ENCODE results near the gene OSBPL2.

Gene OSBPL2

DNA sequence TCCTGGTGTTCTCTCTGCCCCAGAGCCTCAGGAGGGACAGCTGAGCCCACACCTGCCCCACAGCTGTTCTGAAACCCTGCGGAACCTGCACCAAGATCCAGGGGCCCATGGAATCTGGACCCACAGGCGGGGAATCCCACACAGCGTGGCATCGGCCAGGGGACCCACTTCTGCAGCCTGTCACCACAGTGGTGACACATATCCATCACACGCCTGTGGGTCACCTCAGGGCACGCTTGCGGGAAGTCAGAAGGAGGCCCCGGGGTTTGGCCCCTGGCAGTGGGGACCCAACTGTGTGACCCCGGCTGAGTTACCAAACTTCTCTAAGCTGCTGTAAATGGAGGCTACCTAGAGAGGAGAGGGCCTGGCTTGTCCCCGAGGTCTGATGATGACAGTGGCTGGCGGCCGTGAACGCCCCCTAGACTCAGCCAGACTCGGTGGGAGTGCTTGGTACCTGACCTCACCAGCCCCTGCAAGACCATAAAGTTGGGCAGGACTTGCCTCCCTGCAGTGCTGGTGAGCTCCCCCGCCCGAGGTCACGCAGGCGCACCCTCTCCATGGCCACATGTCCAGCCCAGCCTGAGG is 16.0 kb upstream of the OSBPL2 start:
- Histone ChIP-seq H3K36me3 (ENCODE audit: control insufficient read depth, insufficient read depth, low read length) (no peaks in the 10 kb centered on the region), H3K4me3 (replicated peaks; ENCODE audit: low read depth, low read length) (no peak overlapping the region), H3K27me3 (replicated peaks; ENCODE audit: control insufficient read depth, insufficient read depth, low read length) (no peaks in the 10 kb centered on the region; the same call in 1 of the 2 replicates)
- TF ChIP-seq, protein P1, sequence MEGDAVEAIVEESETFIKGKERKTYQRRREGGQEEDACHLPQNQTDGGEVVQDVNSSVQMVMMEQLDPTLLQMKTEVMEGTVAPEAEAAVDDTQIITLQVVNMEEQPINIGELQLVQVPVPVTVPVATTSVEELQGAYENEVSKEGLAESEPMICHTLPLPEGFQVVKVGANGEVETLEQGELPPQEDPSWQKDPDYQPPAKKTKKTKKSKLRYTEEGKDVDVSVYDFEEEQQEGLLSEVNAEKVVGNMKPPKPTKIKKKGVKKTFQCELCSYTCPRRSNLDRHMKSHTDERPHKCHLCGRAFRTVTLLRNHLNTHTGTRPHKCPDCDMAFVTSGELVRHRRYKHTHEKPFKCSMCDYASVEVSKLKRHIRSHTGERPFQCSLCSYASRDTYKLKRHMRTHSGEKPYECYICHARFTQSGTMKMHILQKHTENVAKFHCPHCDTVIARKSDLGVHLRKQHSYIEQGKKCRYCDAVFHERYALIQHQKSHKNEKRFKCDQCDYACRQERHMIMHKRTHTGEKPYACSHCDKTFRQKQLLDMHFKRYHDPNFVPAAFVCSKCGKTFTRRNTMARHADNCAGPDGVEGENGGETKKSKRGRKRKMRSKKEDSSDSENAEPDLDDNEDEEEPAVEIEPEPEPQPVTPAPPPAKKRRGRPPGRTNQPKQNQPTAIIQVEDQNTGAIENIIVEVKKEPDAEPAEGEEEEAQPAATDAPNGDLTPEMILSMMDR (IDR thresholded peaks at IDR 0.05; ENCODE audit: insufficient read depth, low read length, poor library complexity, severe bottlenecking), result no peak
- no peak for DNase-seq (ENCODE audit: extremely low read depth, insufficient read length)

DNA sequence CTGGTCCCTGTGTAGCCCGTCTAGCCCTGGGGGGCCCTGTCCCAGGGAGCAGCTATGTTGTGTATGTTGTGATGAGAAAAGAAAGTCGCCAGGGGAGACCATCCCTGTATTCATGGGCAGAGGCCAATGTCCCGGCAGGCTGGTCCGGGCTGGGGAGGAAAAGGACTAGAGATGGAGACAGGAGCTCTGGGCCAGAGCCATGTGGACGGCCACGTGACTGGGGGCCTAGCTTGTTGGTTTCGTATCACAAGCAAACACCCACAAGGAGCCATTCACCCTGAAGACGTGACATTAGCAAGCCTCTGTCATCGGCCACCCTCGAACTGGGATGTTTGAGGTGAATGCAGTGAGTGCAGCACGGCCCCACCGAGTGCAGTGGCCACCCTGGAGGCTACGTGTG is 15.3 kb upstream of the OSBPL2 start:
- Histone ChIP-seq H3K27me3 (replicated peaks; ENCODE audit: control insufficient read depth, insufficient read depth, low read length) (no peaks in the 10 kb centered on the region; the same call in 1 of the 2 replicates), H3K4me3 (replicated peaks; ENCODE audit: low read depth, low read length) (no peak overlapping the region), H3K36me3 (ENCODE audit: control insufficient read depth, insufficient read depth, low read length) (no peaks in the 10 kb centered on the region)
- DNase-seq (ENCODE audit: extremely low read depth, insufficient read length), result no peak
- TF ChIP-seq, protein P1 (IDR thresholded peaks at IDR 0.05; ENCODE audit: insufficient read depth, low read length, poor library complexity, severe bottlenecking), result no peak

DNA sequence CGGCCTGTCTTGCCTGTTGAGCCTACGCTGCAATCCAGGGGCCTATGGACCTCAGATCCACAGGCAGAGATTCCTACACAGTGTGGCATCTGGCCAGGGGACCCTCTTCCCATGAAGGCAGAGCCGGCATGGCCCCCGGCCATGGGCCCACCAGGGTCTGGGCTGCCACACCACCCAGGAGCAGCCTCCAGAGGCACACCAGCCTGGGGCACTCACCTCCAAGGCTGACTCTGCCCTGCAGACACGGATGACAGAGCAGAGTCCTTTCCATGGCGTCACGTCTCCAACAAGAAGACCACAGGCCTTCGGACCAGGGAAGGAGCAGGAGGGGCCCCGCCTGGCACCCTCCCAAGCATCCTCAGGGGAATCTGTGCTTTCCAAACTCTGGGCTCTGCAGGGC is 14.8 kb upstream of the OSBPL2 start:
- TF ChIP-seq, protein P1 (IDR thresholded peaks at IDR 0.05; ENCODE audit: insufficient read depth, low read length, poor library complexity, severe bottlenecking), result no peak
- Histone ChIP-seq H3K27me3 (replicated peaks; ENCODE audit: control insufficient read depth, insufficient read depth, low read length) (no peaks in the 10 kb centered on the region; the same call in 1 of the 2 replicates), H3K4me3 (replicated peaks; ENCODE audit: low read depth, low read length) (no peak overlapping the region), H3K36me3 (ENCODE audit: control insufficient read depth, insufficient read depth, low read length) (no peaks in the 10 kb centered on the region)
- no peak for DNase-seq (ENCODE audit: extremely low read depth, insufficient read length)

DNA sequence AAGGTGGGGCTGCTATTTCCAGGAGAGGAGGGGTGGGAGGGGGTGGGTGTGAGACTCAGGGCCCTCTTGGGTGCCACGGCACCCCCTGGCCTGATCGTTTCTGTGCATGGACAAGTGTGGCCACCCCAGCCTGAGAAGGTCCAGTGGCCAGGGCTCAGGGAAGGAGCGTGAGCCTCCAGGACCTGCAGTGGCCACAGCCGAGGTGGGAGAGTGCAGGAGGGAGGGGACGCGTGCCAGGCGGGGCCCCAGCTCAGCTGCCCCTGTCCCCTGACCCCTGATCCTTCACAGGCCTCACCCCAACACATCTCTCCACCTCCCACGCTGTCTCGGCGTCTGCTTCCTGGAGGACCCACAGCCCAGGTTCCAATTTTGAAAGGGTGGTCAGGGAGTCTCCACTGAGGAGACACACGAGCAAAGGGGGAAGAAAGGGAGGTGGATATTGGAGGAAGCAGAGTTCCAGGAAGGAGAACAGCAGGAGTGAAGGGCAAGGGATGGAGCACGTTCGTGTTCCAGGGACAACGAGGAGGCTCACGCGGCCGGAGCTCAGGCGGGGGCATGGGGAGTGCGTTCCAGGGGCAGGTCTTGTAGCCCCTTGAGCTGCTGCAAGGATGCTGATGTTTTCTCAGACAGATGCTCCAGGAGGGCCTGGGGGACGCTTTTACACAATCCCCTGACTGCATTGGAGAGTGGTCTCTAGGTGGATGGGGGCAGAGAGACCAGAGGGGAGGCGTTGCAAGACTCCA is 14.0 kb upstream of the OSBPL2 start:
- H3K36me3 ChIP-seq (ENCODE audit: control insufficient read depth, insufficient read depth, low read length), result no peaks in the 10 kb centered on the region
- no peaks in the 10 kb centered on the region; the same call in 1 of the 2 replicates for H3K27me3 ChIP-seq (replicated peaks; ENCODE audit: control insufficient read depth, insufficient read depth, low read length)
- TF ChIP-seq, protein P1 (IDR thresholded peaks at IDR 0.05; ENCODE audit: insufficient read depth, low read length, poor library complexity, severe bottlenecking), result no peak
- no peak overlapping the region for H3K4me3 ChIP-seq (replicated peaks; ENCODE audit: low read depth, low read length)
- no peak for DNase-seq (ENCODE audit: extremely low read depth, insufficient read length)

DNA sequence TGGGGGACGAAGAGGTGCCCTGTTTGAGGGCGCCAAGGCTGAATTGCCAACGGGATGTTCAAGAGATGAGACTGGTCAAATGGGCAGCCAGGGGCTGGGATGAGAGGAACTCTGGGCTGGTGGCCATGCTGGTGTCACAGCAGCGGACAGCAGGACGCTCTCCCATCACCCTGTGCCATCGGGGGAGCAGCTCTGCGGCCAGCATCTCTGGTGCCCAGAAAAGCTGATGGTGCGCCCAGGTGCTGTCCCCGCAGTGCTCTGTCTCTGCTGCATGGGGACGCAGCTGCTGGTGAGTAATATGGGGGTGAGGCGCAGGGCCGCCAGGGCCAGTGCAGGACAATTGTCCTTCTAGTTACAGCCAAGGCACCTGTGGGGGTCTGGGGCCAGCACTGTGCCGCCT is 13.3 kb upstream of the OSBPL2 start:
- no peaks in the 10 kb centered on the region; the same call in 1 of the 2 replicates for H3K27me3 ChIP-seq (replicated peaks; ENCODE audit: control insufficient read depth, insufficient read depth, low read length)
- TF ChIP-seq, protein P1 (IDR thresholded peaks at IDR 0.05; ENCODE audit: insufficient read depth, low read length, poor library complexity, severe bottlenecking), result no peak

More for the DNA sequence above, 13.3 kb upstream of the OSBPL2 start:
- no peak overlapping the region for H3K4me3 ChIP-seq (replicated peaks; ENCODE audit: low read depth, low read length)
- no peaks in the 10 kb centered on the region for H3K36me3 ChIP-seq (ENCODE audit: control insufficient read depth, insufficient read depth, low read length)
- DNase-seq (ENCODE audit: extremely low read depth, insufficient read length), result no peak

Measured in GM06990 (cell line).